Retinal pigment epithelial cell (primary cell): Measurements from ENCODE around the gene PRLHR.

ENCODE experiments used
- DNase-seq: peaks from one replicate; pipeline ENCODE4 v3.0.0-alpha.2; 2010; ENCODE audit warnings: low read depth
- H3K4me3 ChIP-seq: 2 replicates; pipeline ENCODE4 v1.5.1; 2011; ENCODE audit warnings: mild to moderate bottlenecking, low read length, control low read depth, moderate library complexity
- TF ChIP-seq, protein P1 (sequence below): conservative IDR thresholded peaks from 2 replicates; pipeline ENCODE4 v1.5.1; 2011; ENCODE audit warnings: low read depth, low read length, control low read depth, inconsistent platforms

Gene PRLHR

GRCh38 chr10:118583611-118584010 lies 11.8 kb downstream of the PRLHR start:
- no peak for DNase-seq
- H3K4me3 ChIP-seq, result no peak overlapping the region
- TF ChIP-seq, protein P1, sequence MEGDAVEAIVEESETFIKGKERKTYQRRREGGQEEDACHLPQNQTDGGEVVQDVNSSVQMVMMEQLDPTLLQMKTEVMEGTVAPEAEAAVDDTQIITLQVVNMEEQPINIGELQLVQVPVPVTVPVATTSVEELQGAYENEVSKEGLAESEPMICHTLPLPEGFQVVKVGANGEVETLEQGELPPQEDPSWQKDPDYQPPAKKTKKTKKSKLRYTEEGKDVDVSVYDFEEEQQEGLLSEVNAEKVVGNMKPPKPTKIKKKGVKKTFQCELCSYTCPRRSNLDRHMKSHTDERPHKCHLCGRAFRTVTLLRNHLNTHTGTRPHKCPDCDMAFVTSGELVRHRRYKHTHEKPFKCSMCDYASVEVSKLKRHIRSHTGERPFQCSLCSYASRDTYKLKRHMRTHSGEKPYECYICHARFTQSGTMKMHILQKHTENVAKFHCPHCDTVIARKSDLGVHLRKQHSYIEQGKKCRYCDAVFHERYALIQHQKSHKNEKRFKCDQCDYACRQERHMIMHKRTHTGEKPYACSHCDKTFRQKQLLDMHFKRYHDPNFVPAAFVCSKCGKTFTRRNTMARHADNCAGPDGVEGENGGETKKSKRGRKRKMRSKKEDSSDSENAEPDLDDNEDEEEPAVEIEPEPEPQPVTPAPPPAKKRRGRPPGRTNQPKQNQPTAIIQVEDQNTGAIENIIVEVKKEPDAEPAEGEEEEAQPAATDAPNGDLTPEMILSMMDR, result no peak

DNA sequence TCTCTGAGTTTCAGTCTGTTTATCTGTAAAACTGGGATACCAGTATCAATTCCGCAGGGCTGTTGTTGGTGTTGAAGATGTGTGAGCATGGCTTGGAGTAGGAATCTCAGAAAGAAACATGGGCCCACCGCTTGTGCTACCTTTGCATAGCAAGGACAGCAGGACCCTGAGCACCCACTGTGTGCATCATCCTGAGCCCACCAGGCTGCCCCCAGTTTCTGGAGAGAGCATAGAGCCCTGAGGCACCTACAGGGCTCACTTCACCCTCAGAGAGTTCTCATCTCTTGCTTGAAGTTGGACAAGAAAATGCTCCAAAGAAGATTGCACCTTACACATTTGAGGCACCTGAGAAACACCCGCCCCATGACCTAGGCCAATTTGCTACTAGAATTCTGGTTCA lies 12.9 kb downstream of the PRLHR start:
- no peak overlapping the region for H3K4me3 ChIP-seq
- TF ChIP-seq, protein P1, result no peak
- no peak for DNase-seq

- TF ChIP-seq, protein P1, result no peak
- no peak overlapping the region for H3K4me3 ChIP-seq
- DNase-seq, result no peak
Observed at GRCh38 chr10:118581340-118581739, 14.1 kb downstream of the PRLHR start.

GRCh38 chr10:118580702-118581101 lies 14.7 kb downstream of the PRLHR start:
- TF ChIP-seq, protein P1, result no peak
- H3K4me3 ChIP-seq, result no peak overlapping the region

DNA sequence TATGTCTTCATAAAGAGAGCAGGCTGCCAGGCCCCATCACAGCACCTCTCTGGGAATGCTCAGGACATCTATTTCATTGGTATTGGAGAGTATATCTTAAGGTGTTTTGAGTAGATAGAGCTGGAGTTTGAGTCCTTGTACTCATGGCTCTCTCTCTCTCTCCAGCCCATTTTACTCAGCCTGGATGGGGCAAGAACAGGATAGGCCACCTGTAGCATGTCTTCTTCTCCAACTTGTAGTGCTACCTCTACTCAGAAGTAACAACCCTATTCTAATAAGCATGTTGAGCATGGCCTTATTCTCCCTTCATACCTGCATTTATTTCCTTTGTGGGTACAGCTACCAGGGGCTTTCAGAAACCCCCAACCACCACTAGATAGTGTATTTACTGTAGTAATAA lies 21.9 kb downstream of the PRLHR start:
- no peak for DNase-seq
- TF ChIP-seq, protein P1, result no peak

More at GRCh38 chr10:118580702-118581101, 14.7 kb downstream of the PRLHR start:
- DNase-seq, result no peak

GRCh38 chr10:118572256-118573041 lies 23.0 kb downstream of the PRLHR start:
- no peak for DNase-seq
- H3K4me3 ChIP-seq, result no peak overlapping the region
- TF ChIP-seq, protein P1, result no peak

More for the DNA sequence above, 21.9 kb downstream of the PRLHR start:
- no peak overlapping the region for H3K4me3 ChIP-seq

GRCh38 chr10:118571123-118571522 lies 24.3 kb downstream of the PRLHR start:
- no peak for DNase-seq
- TF ChIP-seq, protein P1, result no peak
- no peak overlapping the region for H3K4me3 ChIP-seq
